ENCODE results near the gene KIF26B.

Gene KIF26B

GRCh38 chr1:245572709-245573108, 417.9 kb downstream of the KIF26B start:
- H3K27me3 ChIP-seq (ENCODE audit: low read depth, low read length), result peaks cover 34% of the 10 kb centered on the region
- H3K79me2 ChIP-seq (ENCODE audit: low read length), result no peaks in the 10 kb centered on the region
- no peaks in the 10 kb centered on the region for H3K4me1 ChIP-seq (ENCODE audit: low read length)
- H2AFZ ChIP-seq (ENCODE audit: low read depth, low read length), result no peak overlapping the region
- no peak overlapping the region for H3K4me3 ChIP-seq (ENCODE audit: low read length)
- H3K9me3 ChIP-seq (ENCODE audit: insufficient read depth, low read length), result no peaks in the 10 kb centered on the region
- no peak for TF ChIP-seq CTCF (IDR thresholded peaks at IDR 0.05; ENCODE audit: low read depth, low read length)
- no peak for TF ChIP-seq EZH2phosphoT487 (IDR thresholded peaks at IDR 0.05; ENCODE audit: low read depth)
- no peak overlapping the region for H3K4me2 ChIP-seq (ENCODE audit: low read length)
- H3K27ac ChIP-seq (ENCODE audit: low read length), result no peak overlapping the region
- H3K9ac ChIP-seq (ENCODE audit: low read length), result no peak overlapping the region
- H4K20me1 ChIP-seq (ENCODE audit: insufficient read depth, low read length), result no peaks in the 10 kb centered on the region
- no peaks in the 10 kb centered on the region for H3K36me3 ChIP-seq (replicated peaks; ENCODE audit: low read depth, low read length)

- Histone ChIP-seq H2AFZ (ENCODE audit: low read depth, low read length) (no peak overlapping the region), H3K36me3 (replicated peaks; ENCODE audit: low read depth, low read length) (no peaks in the 10 kb centered on the region), H3K9ac (ENCODE audit: low read length) (no peak overlapping the region), H3K79me2 (ENCODE audit: low read length) (no peaks in the 10 kb centered on the region), H4K20me1 (ENCODE audit: insufficient read depth, low read length) (no peaks in the 10 kb centered on the region), H3K4me2 (ENCODE audit: low read length) (no peak overlapping the region), H3K4me1 (ENCODE audit: low read length) (no peaks in the 10 kb centered on the region), H3K27me3 (ENCODE audit: low read depth, low read length) (peaks cover 32% of the 10 kb centered on the region), H3K4me3 (ENCODE audit: low read length) (no peak overlapping the region), H3K9me3 (ENCODE audit: insufficient read depth, low read length) (no peaks in the 10 kb centered on the region), H3K27ac (ENCODE audit: low read length) (no peak overlapping the region)
- TF ChIP-seq EZH2phosphoT487 (IDR thresholded peaks at IDR 0.05; ENCODE audit: low read depth) (no peak), CTCF (IDR thresholded peaks at IDR 0.05; ENCODE audit: low read depth, low read length) (no peak)
Observed at GRCh38 chr1:245575710-245576109, 420.9 kb downstream of the KIF26B start.

GRCh38 chr1:245576323-245576722, 421.5 kb downstream of the KIF26B start:
- H3K4me1 ChIP-seq (ENCODE audit: low read length), result no peaks in the 10 kb centered on the region
- peaks cover 34% of the 10 kb centered on the region for H3K27me3 ChIP-seq (ENCODE audit: low read depth, low read length)
- no peak for TF ChIP-seq CTCF (IDR thresholded peaks at IDR 0.05; ENCODE audit: low read depth, low read length)
- no peak for TF ChIP-seq EZH2phosphoT487 (IDR thresholded peaks at IDR 0.05; ENCODE audit: low read depth)

GRCh38 chr1:245577191-245578157, 422.7 kb downstream of the KIF26B start:
- Histone ChIP-seq H3K36me3 (replicated peaks; ENCODE audit: low read depth, low read length) (no peaks in the 10 kb centered on the region), H3K4me3 (ENCODE audit: low read length) (no peak overlapping the region), H3K27me3 (ENCODE audit: low read depth, low read length) (peaks cover 37% of the 10 kb centered on the region), H3K27ac (ENCODE audit: low read length) (no peak overlapping the region), H3K9me3 (ENCODE audit: insufficient read depth, low read length) (no peaks in the 10 kb centered on the region), H2AFZ (ENCODE audit: low read depth, low read length) (no peak overlapping the region), H3K4me2 (ENCODE audit: low read length) (no peak overlapping the region), H3K79me2 (ENCODE audit: low read length) (no peaks in the 10 kb centered on the region), H3K4me1 (ENCODE audit: low read length) (no peaks in the 10 kb centered on the region), H4K20me1 (ENCODE audit: insufficient read depth, low read length) (no peaks in the 10 kb centered on the region), H3K9ac (ENCODE audit: low read length) (no peak overlapping the region)
- TF ChIP-seq CTCF (IDR thresholded peaks at IDR 0.05; ENCODE audit: low read depth, low read length) (no peak), EZH2phosphoT487 (IDR thresholded peaks at IDR 0.05; ENCODE audit: low read depth) (no peak)

More at GRCh38 chr1:245576323-245576722, 421.5 kb downstream of the KIF26B start:
- H3K36me3 ChIP-seq (replicated peaks; ENCODE audit: low read depth, low read length), result no peaks in the 10 kb centered on the region
- no peaks in the 10 kb centered on the region for H3K79me2 ChIP-seq (ENCODE audit: low read length)
- no peak overlapping the region for H3K9ac ChIP-seq (ENCODE audit: low read length)
- H3K4me2 ChIP-seq (ENCODE audit: low read length), result no peak overlapping the region
- H2AFZ ChIP-seq (ENCODE audit: low read depth, low read length), result no peak overlapping the region
- H3K4me3 ChIP-seq (ENCODE audit: low read length), result no peak overlapping the region
- H4K20me1 ChIP-seq (ENCODE audit: insufficient read depth, low read length), result no peaks in the 10 kb centered on the region
- H3K9me3 ChIP-seq (ENCODE audit: insufficient read depth, low read length), result no peaks in the 10 kb centered on the region
- no peak overlapping the region for H3K27ac ChIP-seq (ENCODE audit: low read length)

Data from OCI-LY3 (cell line).